Measurements from ENCODE around the gene TFB1M.

TFB1M gene

DNA sequence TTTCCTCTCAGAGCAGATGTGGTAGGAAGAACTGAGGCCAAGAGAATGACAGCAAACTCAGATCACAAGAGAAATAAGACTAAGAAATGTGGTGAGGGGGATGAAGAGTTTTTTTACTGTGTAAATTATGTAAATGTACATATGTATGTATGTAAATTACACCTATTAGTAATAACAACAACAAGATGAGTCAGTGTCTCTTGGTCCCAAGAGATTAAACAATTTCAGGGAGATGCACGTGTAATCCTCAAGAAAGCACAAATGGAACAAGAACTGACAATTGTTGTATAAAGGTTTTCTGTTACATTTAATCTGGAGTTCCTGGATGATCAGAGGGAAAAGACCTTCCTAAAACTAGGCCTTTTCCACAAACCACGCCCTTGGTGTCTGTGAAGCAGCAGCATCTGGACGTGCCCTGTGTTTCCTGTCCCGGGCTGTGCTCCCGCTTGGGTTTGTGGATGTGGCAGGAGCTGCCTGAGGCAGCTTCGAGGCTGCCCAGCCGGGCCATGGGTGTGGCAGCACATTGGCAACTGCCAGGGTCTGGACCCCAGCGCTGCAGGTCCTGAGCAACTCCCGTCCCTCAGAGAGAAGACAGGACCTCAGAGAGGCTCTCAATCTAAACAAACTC is 49.5 kb downstream of the TFB1M start:
- no peak overlapping the region for H3K4me3 ChIP-seq (ENCODE audit: low read length)
- no peak overlapping the region for H3K27ac ChIP-seq (ENCODE audit: low read length)

DNA sequence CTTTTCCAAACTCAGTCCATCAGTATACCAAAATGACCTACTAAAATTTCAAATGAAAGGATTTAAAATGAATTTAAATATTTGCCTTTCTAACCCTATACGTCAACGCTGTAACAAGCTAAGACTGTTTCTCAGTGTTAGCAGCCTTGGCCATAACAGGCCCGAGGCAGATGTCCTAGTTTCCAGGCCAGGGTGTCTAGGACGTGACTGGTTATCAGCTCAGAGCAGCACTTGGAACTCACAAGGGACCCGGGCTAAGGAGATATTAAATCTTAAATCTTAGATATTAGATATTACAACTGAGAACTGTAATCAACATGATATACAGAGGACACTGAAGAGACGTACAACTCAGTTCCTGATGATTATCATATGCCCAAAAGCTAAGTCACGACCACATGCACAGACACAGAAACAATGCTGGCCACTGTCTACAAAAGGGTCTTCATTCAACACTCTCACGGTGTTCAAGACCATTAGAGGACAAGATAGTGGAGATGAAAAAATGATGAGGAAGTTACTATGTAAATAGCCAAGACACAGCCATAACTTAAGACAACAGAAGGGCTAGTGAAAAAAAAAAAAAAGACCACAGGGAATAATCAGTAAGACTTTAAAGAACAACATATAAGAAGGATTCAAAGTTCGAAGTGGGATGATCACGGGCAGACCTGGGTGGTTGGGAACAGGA is 50.8 kb downstream of the TFB1M start, which contains the start of gene CLDN20:
Gene CLDN20, plus strand, starts transcription at position 641 of the 691 bp plus-strand sequence. CDS start 11,707 bp downstream, outside the sequence.
- Histone ChIP-seq H3K36me3 (replicated peaks; ENCODE audit: low read depth, low read length) (peaks cover 5% of the 10 kb centered on the region), H3K4me2 (ENCODE audit: low read length) (no peak within 1 kb of the TSS), H3K4me1 (ENCODE audit: low read length) (no peaks in the 10 kb centered on the region), H3K9me3 (ENCODE audit: insufficient read depth, low read length) (no peaks in the 10 kb centered on the region), H3K4me3 (ENCODE audit: low read length) (no peak within 1 kb of the TSS), H3K27ac (ENCODE audit: low read length) (no peak within 1 kb of the TSS), H2AFZ (ENCODE audit: low read depth, low read length) (no peak within 1 kb of the TSS), H3K79me2 (ENCODE audit: low read length) (no peaks in the 10 kb centered on the region), H3K27me3 (ENCODE audit: low read depth, low read length) (no peaks in the 10 kb centered on the region), H4K20me1 (ENCODE audit: insufficient read depth, low read length) (no peaks in the 10 kb centered on the region), H3K9ac (ENCODE audit: low read length) (no peak within 1 kb of the TSS)
- TF ChIP-seq, protein P1, sequence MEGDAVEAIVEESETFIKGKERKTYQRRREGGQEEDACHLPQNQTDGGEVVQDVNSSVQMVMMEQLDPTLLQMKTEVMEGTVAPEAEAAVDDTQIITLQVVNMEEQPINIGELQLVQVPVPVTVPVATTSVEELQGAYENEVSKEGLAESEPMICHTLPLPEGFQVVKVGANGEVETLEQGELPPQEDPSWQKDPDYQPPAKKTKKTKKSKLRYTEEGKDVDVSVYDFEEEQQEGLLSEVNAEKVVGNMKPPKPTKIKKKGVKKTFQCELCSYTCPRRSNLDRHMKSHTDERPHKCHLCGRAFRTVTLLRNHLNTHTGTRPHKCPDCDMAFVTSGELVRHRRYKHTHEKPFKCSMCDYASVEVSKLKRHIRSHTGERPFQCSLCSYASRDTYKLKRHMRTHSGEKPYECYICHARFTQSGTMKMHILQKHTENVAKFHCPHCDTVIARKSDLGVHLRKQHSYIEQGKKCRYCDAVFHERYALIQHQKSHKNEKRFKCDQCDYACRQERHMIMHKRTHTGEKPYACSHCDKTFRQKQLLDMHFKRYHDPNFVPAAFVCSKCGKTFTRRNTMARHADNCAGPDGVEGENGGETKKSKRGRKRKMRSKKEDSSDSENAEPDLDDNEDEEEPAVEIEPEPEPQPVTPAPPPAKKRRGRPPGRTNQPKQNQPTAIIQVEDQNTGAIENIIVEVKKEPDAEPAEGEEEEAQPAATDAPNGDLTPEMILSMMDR (IDR thresholded peaks at IDR 0.05; ENCODE audit: low read depth, low read length) = no peak
- no peak for TF ChIP-seq EZH2phosphoT487 (IDR thresholded peaks at IDR 0.05; ENCODE audit: low read depth)

More for the DNA sequence above, 49.5 kb downstream of the TFB1M start:
- H3K4me1 ChIP-seq (ENCODE audit: low read length) = no peaks in the 10 kb centered on the region
- no peaks in the 10 kb centered on the region for H3K79me2 ChIP-seq (ENCODE audit: low read length)
- H3K27me3 ChIP-seq (ENCODE audit: low read depth, low read length) = no peaks in the 10 kb centered on the region
- no peak for TF ChIP-seq EZH2phosphoT487 (IDR thresholded peaks at IDR 0.05; ENCODE audit: low read depth)
- TF ChIP-seq, protein P1 (IDR thresholded peaks at IDR 0.05; ENCODE audit: low read depth, low read length) = no peak
- H2AFZ ChIP-seq (ENCODE audit: low read depth, low read length) = no peak overlapping the region
- H4K20me1 ChIP-seq (ENCODE audit: insufficient read depth, low read length) = no peaks in the 10 kb centered on the region
- no peak overlapping the region for H3K4me2 ChIP-seq (ENCODE audit: low read length)
- no peak overlapping the region for H3K9ac ChIP-seq (ENCODE audit: low read length)
- H3K9me3 ChIP-seq (ENCODE audit: insufficient read depth, low read length) = no peaks in the 10 kb centered on the region
- peaks cover 2% of the 10 kb centered on the region for H3K36me3 ChIP-seq (replicated peaks; ENCODE audit: low read depth, low read length)

DNA sequence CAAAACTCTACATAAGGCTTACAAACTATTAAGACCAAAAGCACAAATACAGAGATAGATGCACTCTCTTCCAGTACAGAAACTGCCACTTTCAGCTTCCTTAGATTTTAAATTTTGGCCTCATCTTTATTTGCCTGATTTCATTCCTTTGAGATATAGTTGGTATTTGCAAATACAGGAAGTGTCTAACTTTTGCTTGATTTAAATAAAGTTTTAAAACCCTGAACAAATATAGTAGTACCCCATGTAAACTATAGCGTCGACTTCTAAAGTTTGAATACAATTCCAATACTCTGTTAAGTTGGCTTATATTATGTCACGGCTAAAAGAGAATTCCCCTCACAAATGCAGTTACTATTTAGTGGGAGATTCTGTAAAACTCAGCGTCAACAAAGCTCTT is 51.6 kb downstream of the TFB1M start:
- H3K4me1 ChIP-seq (ENCODE audit: low read length) = no peaks in the 10 kb centered on the region
- H3K27ac ChIP-seq (ENCODE audit: low read length) = no peak overlapping the region

More for the DNA sequence above, 51.6 kb downstream of the TFB1M start:
- H3K79me2 ChIP-seq (ENCODE audit: low read length) = no peaks in the 10 kb centered on the region
- TF ChIP-seq EZH2phosphoT487 (IDR thresholded peaks at IDR 0.05; ENCODE audit: low read depth) = no peak
- TF ChIP-seq, protein P1 (IDR thresholded peaks at IDR 0.05; ENCODE audit: low read depth, low read length) = no peak
- no peak overlapping the region for H3K9ac ChIP-seq (ENCODE audit: low read length)
- H3K4me3 ChIP-seq (ENCODE audit: low read length) = no peak overlapping the region
- H3K36me3 ChIP-seq (replicated peaks; ENCODE audit: low read depth, low read length) = peaks cover 6% of the 10 kb centered on the region
- no peak overlapping the region for H2AFZ ChIP-seq (ENCODE audit: low read depth, low read length)
- H3K9me3 ChIP-seq (ENCODE audit: insufficient read depth, low read length) = no peaks in the 10 kb centered on the region
- no peaks in the 10 kb centered on the region for H3K27me3 ChIP-seq (ENCODE audit: low read depth, low read length)
- no peaks in the 10 kb centered on the region for H4K20me1 ChIP-seq (ENCODE audit: insufficient read depth, low read length)
- no peak overlapping the region for H3K4me2 ChIP-seq (ENCODE audit: low read length)
